HFF-Myc (cell line): ENCODE data around the gene CDH4.

Source experiments
- DNase-seq: peaks from one replicate; pipeline ENCODE4 v3.0.0-alpha.2; 2011; ENCODE audit warnings: low read depth; ENCODE audit errors: extremely low read depth
- H3K4me3 ChIP-seq: replicated peaks from 2 replicates; pipeline ENCODE4 v1.5.1; 2011; ENCODE audit warnings: low read depth, mild to moderate bottlenecking, control low read depth, low read length
- CTCF ChIP-seq: IDR thresholded peaks from 2 replicates; pipeline ENCODE4 v1.5.1; 2012; ENCODE audit warnings: mild to moderate bottlenecking, low read depth, low read length, control low read depth; ENCODE audit errors: missing control alignments

Gene CDH4

GRCh38 chr20:61601361-61601760 lies 349.3 kb downstream of the CDH4 start:
- no peak for DNase-seq
- no peak overlapping the region for H3K4me3 ChIP-seq
- no peak for TF ChIP-seq CTCF

- TF ChIP-seq CTCF, result no peak
- no peak for DNase-seq
- H3K4me3 ChIP-seq, result no peak overlapping the region
Measured at GRCh38 chr20:61601853-61602252, 349.8 kb downstream of the CDH4 start.

- no peak overlapping the region for H3K4me3 ChIP-seq
- DNase-seq, result no peak
- no peak for TF ChIP-seq CTCF
Measured at GRCh38 chr20:61603715-61604114, 351.7 kb downstream of the CDH4 start.

- DNase-seq, result no peak
- no peak for TF ChIP-seq CTCF
- H3K4me3 ChIP-seq, result no peak overlapping the region
Measured at GRCh38 chr20:61604549-61604948, 352.5 kb downstream of the CDH4 start.

GRCh38 chr20:61605283-61605682 lies 353.2 kb downstream of the CDH4 start:
- no peak overlapping the region for H3K4me3 ChIP-seq
- no peak for DNase-seq
- TF ChIP-seq CTCF, result no peak

- no peak overlapping the region for H3K4me3 ChIP-seq
- no peak for TF ChIP-seq CTCF
- no peak for DNase-seq
Measured at GRCh38 chr20:61605862-61606557, 353.9 kb downstream of the CDH4 start.
